Measurements from ENCODE around the gene PLA2G2C.

Gene PLA2G2C

GRCh38 chr1:20183035-20183434 lies 3.3 kb downstream of the PLA2G2C start:
- DNase-seq = no peak

GRCh38 chr1:20182415-20182814 lies 3.9 kb downstream of the PLA2G2C start:
- no peak for DNase-seq

- DNase-seq = no peak
Measured at GRCh38 chr1:20180844-20181207, 5.5 kb downstream of the PLA2G2C start.

- DNase-seq = no peak
Measured at GRCh38 chr1:20180129-20180843, 6.0 kb downstream of the PLA2G2C start.

- DNase-seq = no peak
Measured at GRCh38 chr1:20179371-20180128, 6.8 kb downstream of the PLA2G2C start.

GRCh38 chr1:20178634-20179370 lies 7.5 kb downstream of the PLA2G2C start:
- no peak for DNase-seq

GRCh38 chr1:20174937-20175666 lies 11.2 kb downstream of the PLA2G2C start:
- no peak for DNase-seq

- DNase-seq = no peak
Measured at GRCh38 chr1:20172033-20172590, 14.2 kb downstream of the PLA2G2C start.

GRCh38 chr1:20169932-20170331 lies 16.4 kb downstream of the PLA2G2C start:
- DNase-seq = no peak

GRCh38 chr1:20168564-20169491 lies 17.5 kb downstream of the PLA2G2C start:
- DNase-seq = no peak

- DNase-seq = no peak
Measured at GRCh38 chr1:20167126-20167525, 19.2 kb downstream of the PLA2G2C start.

GRCh38 chr1:20166051-20166450 lies 20.3 kb downstream of the PLA2G2C start:
- no peak for DNase-seq

- DNase-seq = no peak
Measured at GRCh38 chr1:20165522-20165951, 20.8 kb downstream of the PLA2G2C start.

GRCh38 chr1:20164694-20165202 lies 21.6 kb downstream of the PLA2G2C start:
- DNase-seq = no peak

GRCh38 chr1:20160034-20160433 lies 26.3 kb downstream of the PLA2G2C start:
- no peak for DNase-seq

- no peak for DNase-seq
Measured at GRCh38 chr1:20158358-20159070, 27.8 kb downstream of the PLA2G2C start.

GRCh38 chr1:20154301-20154831 lies 32.0 kb downstream of the PLA2G2C start:
- DNase-seq = no peak

GRCh38 chr1:20153000-20153418 lies 33.3 kb downstream of the PLA2G2C start:
- DNase-seq = no peak

- DNase-seq = no peak
Measured at GRCh38 chr1:20152599-20152930, 33.8 kb downstream of the PLA2G2C start.

- peak; percentile 62 for DNase-seq
Measured at GRCh38 chr1:20151906-20152598, 34.3 kb downstream of the PLA2G2C start.
